ENCODE results near the gene SAA4. TPM values are rescaled to one million over a fixed set of nuclear protein-coding genes. Genes with fewer than 3 reads are reported as not detected.
"Not testable (repeated sequence)": the region's sequence is repeated elsewhere in the genome, so short reads cannot be mapped to it uniquely, and the experiment has no call there.

SAA4 gene
- total RNA-seq, 1 donor from 2014 or later, result not detected

DNA sequence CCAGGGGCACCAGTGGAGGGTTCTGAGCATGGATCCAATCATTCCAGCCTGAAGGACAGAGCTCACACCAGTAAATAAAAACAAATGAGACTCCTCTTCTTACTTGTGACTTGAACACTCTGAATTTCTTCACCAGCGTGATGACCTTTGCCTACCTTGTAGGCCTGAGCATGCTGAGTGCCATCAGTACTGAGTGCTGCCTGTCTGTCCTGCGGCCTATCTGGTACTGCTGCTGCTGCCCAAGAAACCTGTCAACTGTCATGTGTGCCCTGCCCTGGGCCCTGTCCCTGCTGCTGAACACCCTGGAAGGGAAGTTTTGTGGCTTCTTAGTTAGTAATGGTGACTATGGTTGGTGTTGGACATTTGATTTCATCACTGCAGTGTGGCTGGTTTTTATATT lies 40.1 kb downstream of the SAA4 start:
- FAIRE-seq (no peak), DNase-seq (ENCODE audit: low spot score in 2 of 2) (no peak)

DNA sequence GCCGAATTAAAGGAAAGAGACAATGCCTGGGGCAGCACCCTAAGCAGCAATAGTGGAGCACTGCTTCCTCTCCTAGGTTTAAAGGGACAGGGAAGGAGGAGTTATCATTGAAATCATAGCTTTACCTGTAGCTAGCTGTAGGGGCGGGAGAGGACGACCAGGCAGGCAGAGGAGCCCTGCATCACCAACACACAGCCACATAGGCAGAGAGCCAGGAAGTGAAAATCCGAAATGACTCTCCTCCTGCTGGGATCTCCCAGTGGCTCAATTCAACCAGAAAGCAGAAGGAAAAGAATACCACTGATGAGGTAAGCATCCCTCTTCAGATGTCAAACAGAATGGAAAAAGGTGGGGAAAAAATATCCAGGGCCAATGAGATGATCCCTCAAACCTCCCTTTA lies 43.6 kb downstream of the SAA4 start:
- FAIRE-seq (no peak), DNase-seq (ENCODE audit: low spot score in 2 of 2) (no peak)

DNA sequence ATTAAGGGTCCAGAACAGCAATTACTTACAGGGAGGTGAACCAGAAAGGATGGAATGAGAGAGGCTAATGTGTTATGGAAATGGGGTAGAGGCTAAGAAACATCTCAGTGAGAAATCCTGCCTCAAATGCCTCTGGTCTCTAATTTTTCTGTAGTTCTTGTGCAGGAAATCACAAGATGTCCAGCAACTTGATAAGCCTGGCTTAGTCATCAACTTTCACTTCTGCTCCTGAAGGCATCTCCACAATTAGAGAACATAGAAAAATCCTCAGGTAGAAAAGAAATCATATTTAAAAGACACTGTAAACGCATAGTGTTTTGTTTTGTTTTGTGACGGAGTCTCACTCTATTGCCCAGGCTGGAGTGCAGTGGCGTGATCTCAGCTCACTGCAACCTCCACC lies 45.2 kb downstream of the SAA4 start:
- FAIRE-seq, result no peak
- DNase-seq (ENCODE audit: low spot score in 2 of 2), result no peak

DNA sequence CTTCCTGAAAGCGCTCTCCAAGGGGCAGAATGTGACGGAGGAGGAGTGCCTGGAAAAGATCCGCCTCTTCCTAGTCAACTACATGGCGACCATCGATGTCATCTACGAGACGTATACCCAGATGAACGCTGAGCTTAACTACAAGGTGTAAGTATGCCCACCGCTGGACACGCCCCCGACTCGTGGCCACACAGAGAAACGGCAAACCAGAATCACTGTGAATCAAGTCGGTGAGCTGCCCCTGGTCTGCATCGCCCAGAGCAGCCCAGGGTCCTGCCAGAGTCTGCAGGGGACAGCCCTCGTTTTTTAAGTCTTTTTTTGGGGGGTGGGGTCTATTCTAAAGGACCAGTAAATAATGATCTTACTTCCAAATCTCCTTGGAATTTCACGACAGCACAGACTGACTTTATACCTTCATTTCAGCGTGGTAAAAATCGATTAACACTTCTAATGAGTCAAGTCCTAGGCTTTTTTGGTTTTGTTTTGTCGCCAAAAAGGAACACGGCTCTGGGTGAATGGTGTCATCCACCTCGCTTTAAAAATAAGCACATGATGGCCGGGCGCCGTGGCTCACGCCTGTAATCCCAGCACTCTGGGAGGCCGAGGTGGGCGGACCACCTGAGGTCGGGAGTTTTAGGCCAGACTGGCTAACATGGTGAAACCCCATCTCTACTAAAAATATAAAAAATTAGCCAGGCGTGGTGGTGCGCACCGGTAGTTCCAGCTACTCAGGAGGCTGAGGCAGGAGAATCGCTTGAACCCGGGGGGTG lies 46.9 kb downstream of the SAA4 start:
- DNase-seq (ENCODE audit: low spot score in 2 of 2); FAIRE-seq: not testable (repeated sequence)

DNA sequence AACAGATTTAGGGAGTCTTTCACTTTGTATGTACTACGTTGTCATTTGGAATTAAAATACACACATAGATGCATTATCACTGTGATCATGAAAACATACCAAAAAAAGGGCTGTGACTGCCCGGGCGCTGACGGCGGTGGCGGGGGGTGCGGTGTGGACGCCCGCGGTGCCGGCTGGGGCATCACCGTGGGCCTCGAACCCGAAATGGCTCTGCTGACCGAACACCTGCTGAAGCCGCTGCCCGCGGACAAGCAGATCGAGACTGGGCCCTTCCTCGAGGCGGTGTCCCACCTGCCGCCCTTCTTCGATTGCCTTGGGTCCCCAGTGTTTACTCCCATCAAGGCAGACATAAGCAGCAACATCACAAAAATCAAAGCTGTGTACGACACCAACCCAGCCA lies 47.8 kb downstream of the SAA4 start:
- no peak for DNase-seq (ENCODE audit: low spot score in 2 of 2)
- FAIRE-seq, result no peak

Small RNA genes within 50 kb of the gene (small RNA-seq; reads per million reads assigned to genes)
- gene RNA5SP333 (not detected), gene RNA5SP334 (not detected)

Other genes starting within 250 kb of the SAA4 start
- gene SERGEF, start 223.8 kb downstream of the SAA4 start, total RNA-seq, result 65.2 TPM
- 0.41 TPM for gene TPH1, start 190.5 kb downstream of the SAA4 start, total RNA-seq
- 29.3 TPM for gene SAAL1, start 130.7 kb downstream of the SAA4 start, total RNA-seq
- gene MRGPRX3, start 104.2 kb downstream of the SAA4 start, total RNA-seq, result not detected
- not detected for gene MRGPRX4, start 64.0 kb downstream of the SAA4 start, total RNA-seq
- gene SAA2, start 11.9 kb upstream of the SAA4 start, total RNA-seq, result 0.41 TPM
- gene SAA1, start 29.5 kb upstream of the SAA4 start, total RNA-seq, result not detected
- gene HPS5, start 85.3 kb upstream of the SAA4 start, total RNA-seq, result 191 TPM
- 69.7 TPM for gene GTF2H1, start 85.8 kb upstream of the SAA4 start, total RNA-seq
- gene LDHA, start 157.8 kb upstream of the SAA4 start, total RNA-seq, result 121 TPM
- not detected for gene LDHC, start 175.5 kb upstream of the SAA4 start, total RNA-seq
- gene LDHAL6A, start 219.1 kb upstream of the SAA4 start, total RNA-seq, result 0.82 TPM